Choroid plexus epithelial cell (primary cell): ENCODE data around the gene MYLK2.
A peak's percentile ranks its signal among the peaks of the same experiment; 100 is the strongest.

Source experiments
- DNase-seq: peaks from one replicate; pipeline ENCODE4 v3.0.0-alpha.2; 2010; ENCODE audit warnings: low read depth
- H3K4me3 ChIP-seq: 2 replicates; pipeline ENCODE4 v1.5.1; 2011; ENCODE audit warnings: low read depth, mild to moderate bottlenecking, control low read depth, low read length, moderate library complexity
- CTCF ChIP-seq: conservative IDR thresholded peaks from 2 replicates; pipeline ENCODE4 v1.5.1; 2011; ENCODE audit warnings: low read depth, mild to moderate bottlenecking, control low read depth, inconsistent platforms, low read length, moderate library complexity

The MYLK2 gene

GRCh38 chr20:31785089-31785488 is 34.1 kb upstream of the MYLK2 start:
- no peak for TF ChIP-seq CTCF
- no peak overlapping the region for H3K4me3 ChIP-seq
- DNase-seq: no peak

GRCh38 chr20:31788578-31788977 is 30.6 kb upstream of the MYLK2 start:
- no peak overlapping the region for H3K4me3 ChIP-seq
- DNase-seq: peak; percentile 13

GRCh38 chr20:31790401-31790800 is 28.8 kb upstream of the MYLK2 start:
- no peak for TF ChIP-seq CTCF
- no peak for DNase-seq
- H3K4me3 ChIP-seq: no peak overlapping the region

More at GRCh38 chr20:31788578-31788977, 30.6 kb upstream of the MYLK2 start:
- no peak for TF ChIP-seq CTCF

GRCh38 chr20:31797364-31797763 is 21.8 kb upstream of the MYLK2 start:
- TF ChIP-seq CTCF: no peak
- DNase-seq: no peak
- H3K4me3 ChIP-seq: no peak overlapping the region

- DNase-seq: no peak
- H3K4me3 ChIP-seq: no peak overlapping the region
- TF ChIP-seq CTCF: no peak
Observed at GRCh38 chr20:31801508-31801907, 17.6 kb upstream of the MYLK2 start.

GRCh38 chr20:31803552-31804291 is 15.4 kb upstream of the MYLK2 start:
- no peak for DNase-seq
- no peak for TF ChIP-seq CTCF
- H3K4me3 ChIP-seq: no peak overlapping the region

- no peak overlapping the region for H3K4me3 ChIP-seq
- TF ChIP-seq CTCF: no peak
- DNase-seq: peak; percentile 37
Observed at GRCh38 chr20:31806564-31807355, 12.4 kb upstream of the MYLK2 start.
